Activated naive CD4-positive, alpha-beta T cell treated with anti-CD3 and anti-CD28 coated beads for 36 hours (primary cell): ENCODE results near the gene DYSF. TPM values are rescaled to one million over a fixed set of nuclear protein-coding genes. Genes with fewer than 3 reads are reported as not detected.

Source experiments
- CTCF ChIA-PET: fragments of 350-600 bp; sonication (Branson Sonifier 250); formaldehyde crosslinking; loops from one replicate; lab custom pipeline; 2021; ENCODE audit warnings: antibody characterized with exemption; lab: Charles Lee
- DNase-seq: peaks from one replicate; pipeline ENCODE4 v3.0.0-alpha.2; 2020
- H3K27ac Mint-ChIP-seq: one replicate; pipeline ENCODE4 v1.8.0; 2021; ENCODE audit warnings: mild to moderate bottlenecking, mixed read lengths
- H3K27me3 Mint-ChIP-seq: one replicate; pipeline ENCODE4 v1.8.0; 2021; ENCODE audit warnings: low read depth, mixed read lengths
- H3K36me3 Mint-ChIP-seq: one replicate; pipeline ENCODE4 v1.8.0; 2021; ENCODE audit warnings: low read depth, mixed read lengths
- H3K4me1 Mint-ChIP-seq: one replicate; pipeline ENCODE4 v1.8.0; 2021; ENCODE audit warnings: low read depth, mixed read lengths
- H3K4me3 Mint-ChIP-seq: one replicate; pipeline ENCODE4 v1.8.0; 2021; ENCODE audit warnings: mild to moderate bottlenecking, moderate library complexity, mixed read lengths
- H3K9me3 Mint-ChIP-seq: one replicate; pipeline ENCODE4 v1.8.0; 2021; ENCODE audit warnings: mixed read lengths
- intact Hi-C: fragments of 100-400 bp; cut with micrococcal nuclease; formaldehyde crosslinking; loops from one replicate; pipeline ENCODE4 v1.15.1; 2023
- total RNA-seq, 2 experiments: library from RNA; stranded (reverse); gene quantifications; one replicate each; pipeline ENCODE4 v1.2.3, GENCODE V29; 2021

Gene DYSF
- total RNA-seq, 2 experiments from 2014 or later, result 0.05 to 0.07 TPM

- Mint-ChIP-seq H3K4me1 (peaks cover 5% of the 10 kb centered on the region), H3K27ac (no peak overlapping the region), H3K9me3 (no peaks in the 10 kb centered on the region), H3K4me3 (no peak overlapping the region), H3K36me3 (no peaks in the 10 kb centered on the region), H3K27me3 (peaks cover 15% of the 10 kb centered on the region)
- intact Hi-C loops, result no loop called here
- DNase-seq, result no peak
- CTCF ChIA-PET, result no interaction called here
Measured at GRCh38 chr2:71606244-71606643, 152.9 kb downstream of the DYSF start.

GRCh38 chr2:71607151-71607889, 154.0 kb downstream of the DYSF start:
- peaks cover 5% of the 10 kb centered on the region for H3K4me1 Mint-ChIP-seq
- CTCF ChIA-PET, result interaction anchor here (0.6 kb wide), 1 partner anchor 312 kb away, joined by 4 read pairs; no protein-coding TSS in a partner anchor
- no peak overlapping the region for H3K4me3 Mint-ChIP-seq
- no peak for DNase-seq
- no peak overlapping the region for H3K27ac Mint-ChIP-seq
- no peaks in the 10 kb centered on the region for H3K9me3 Mint-ChIP-seq
- H3K27me3 Mint-ChIP-seq, result peaks cover 15% of the 10 kb centered on the region
- intact Hi-C loops, result no loop called here
- no peaks in the 10 kb centered on the region for H3K36me3 Mint-ChIP-seq

GRCh38 chr2:71608034-71608433, 154.7 kb downstream of the DYSF start:
- CTCF ChIA-PET, result no interaction called here
- intact Hi-C loops, result no loop called here
- Mint-ChIP-seq H3K36me3 (no peaks in the 10 kb centered on the region), H3K27me3 (peaks cover 15% of the 10 kb centered on the region), H3K9me3 (no peaks in the 10 kb centered on the region), H3K4me3 (no peak overlapping the region), H3K27ac (no peak overlapping the region), H3K4me1 (peaks cover 5% of the 10 kb centered on the region)
- no peak for DNase-seq

GRCh38 chr2:71608441-71608840, 155.1 kb downstream of the DYSF start:
- Mint-ChIP-seq H3K27ac (no peak overlapping the region), H3K27me3 (peaks cover 15% of the 10 kb centered on the region), H3K4me1 (peaks cover 3% of the 10 kb centered on the region), H3K4me3 (no peak overlapping the region), H3K36me3 (no peaks in the 10 kb centered on the region), H3K9me3 (no peaks in the 10 kb centered on the region)
- no peak for DNase-seq
- intact Hi-C loops, result no loop called here
- CTCF ChIA-PET, result interaction anchor here (0.7 kb wide), 1 partner anchor 189 kb away, joined by 3 read pairs; no protein-coding TSS in a partner anchor

DNA sequence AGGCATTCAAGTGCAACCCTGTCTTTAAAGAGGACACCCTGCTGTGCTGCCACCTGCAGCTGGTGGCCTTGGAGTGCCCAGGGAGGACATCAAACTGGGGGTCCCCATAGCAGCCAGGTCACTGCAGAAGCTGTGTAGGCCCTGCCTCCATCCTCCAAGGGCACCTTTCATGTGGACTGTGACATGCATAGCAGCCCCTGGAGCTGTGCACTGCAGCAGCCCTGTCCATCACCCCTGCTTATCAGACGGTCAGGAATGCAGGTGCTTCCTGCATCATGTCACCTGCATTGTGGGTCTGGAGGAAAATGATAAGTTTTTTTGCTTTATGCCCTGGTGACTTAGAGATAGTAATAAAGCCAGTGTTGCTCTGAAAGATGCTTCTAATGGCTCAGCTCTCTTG, 155.7 kb downstream of the DYSF start:
- peaks cover 15% of the 10 kb centered on the region for H3K27me3 Mint-ChIP-seq
- no peak overlapping the region for H3K4me3 Mint-ChIP-seq
- H3K27ac Mint-ChIP-seq, result no peak overlapping the region
- DNase-seq, result no peak
- H3K9me3 Mint-ChIP-seq, result no peaks in the 10 kb centered on the region
- H3K4me1 Mint-ChIP-seq, result peaks cover 3% of the 10 kb centered on the region
- CTCF ChIA-PET, result interaction anchor here (0.7 to 1.2 kb wide), 2 partner anchors 33 to 188 kb away, joined by 3 to 4 read pairs; no protein-coding TSS in a partner anchor
- intact Hi-C loops, result no loop called here
- no peaks in the 10 kb centered on the region for H3K36me3 Mint-ChIP-seq

GRCh38 chr2:71609441-71609840, 156.1 kb downstream of the DYSF start:
- CTCF ChIA-PET, result interaction anchor here (1.0 to 1.2 kb wide), 3 partner anchors 33 to 539 kb away, joined by 3 to 4 read pairs (median 3); partner anchors contain the start of gene CYP26B1
- H3K27ac Mint-ChIP-seq, result no peak overlapping the region

GRCh38 chr2:71609958-71610357, 156.6 kb downstream of the DYSF start:
- CTCF ChIA-PET, result interaction anchor here (0.6 to 1.2 kb wide), 4 partner anchors 34 to 538 kb away, joined by 3 to 4 read pairs (median 3); partner anchors contain the start of gene CYP26B1
- Mint-ChIP-seq H3K27ac (no peak overlapping the region), H3K4me3 (no peak overlapping the region), H3K4me1 (peaks cover 3% of the 10 kb centered on the region), H3K9me3 (no peaks in the 10 kb centered on the region), H3K27me3 (peaks cover 9% of the 10 kb centered on the region), H3K36me3 (no peaks in the 10 kb centered on the region)
- DNase-seq, result no peak
- intact Hi-C loops, result loop anchor here (1.0 to 5.0 kb wide), 2 partner anchors 187 to 540 kb away; no protein-coding TSS in a partner anchor

More at GRCh38 chr2:71609441-71609840, 156.1 kb downstream of the DYSF start:
- peaks cover 13% of the 10 kb centered on the region for H3K27me3 Mint-ChIP-seq
- intact Hi-C loops, result no loop called here
- no peak for DNase-seq
- no peaks in the 10 kb centered on the region for H3K9me3 Mint-ChIP-seq
- H3K4me3 Mint-ChIP-seq, result no peak overlapping the region
- H3K4me1 Mint-ChIP-seq, result peaks cover 3% of the 10 kb centered on the region
- H3K36me3 Mint-ChIP-seq, result no peaks in the 10 kb centered on the region

DNA sequence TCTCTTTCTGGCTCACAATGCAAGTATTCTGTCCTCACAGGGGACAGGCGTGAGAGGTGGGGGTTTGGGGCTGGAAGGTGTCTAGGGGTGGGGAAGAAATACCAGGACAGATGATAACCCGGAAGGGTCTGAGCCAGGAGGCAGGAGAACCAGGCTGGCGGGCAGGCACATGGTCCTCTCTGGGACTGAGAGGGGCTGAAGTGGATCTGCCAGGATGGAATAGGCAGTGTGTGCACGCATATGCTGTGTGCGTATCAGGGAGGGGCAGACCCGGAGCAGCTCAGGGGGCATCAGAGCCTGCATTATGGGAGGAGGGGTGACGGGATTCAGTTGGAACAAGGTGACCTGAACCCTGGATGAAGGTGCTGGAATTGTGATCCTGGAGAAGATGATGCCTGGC, 157.3 kb downstream of the DYSF start:
- Mint-ChIP-seq H3K4me1 (no peaks in the 10 kb centered on the region), H3K4me3 (no peak overlapping the region), H3K9me3 (no peaks in the 10 kb centered on the region), H3K36me3 (no peaks in the 10 kb centered on the region), H3K27ac (no peak overlapping the region), H3K27me3 (peaks cover 9% of the 10 kb centered on the region)
- intact Hi-C loops, result loop anchor here (1.0 to 5.0 kb wide), 2 partner anchors 187 to 540 kb away; no protein-coding TSS in a partner anchor
- CTCF ChIA-PET, result interaction anchor here (0.6 to 1.2 kb wide), 3 partner anchors 63 to 537 kb away, joined by 3 read pairs; partner anchors contain the start of gene CYP26B1
- no peak for DNase-seq

- H3K36me3 Mint-ChIP-seq, result no peaks in the 10 kb centered on the region
- CTCF ChIA-PET, result no interaction called here
- peaks cover 11% of the 10 kb centered on the region for H3K27me3 Mint-ChIP-seq
- DNase-seq, result no peak
- intact Hi-C loops, result loop anchor here (5.0 kb wide), 1 partner anchor 186 kb away; no protein-coding TSS in a partner anchor
- H3K27ac Mint-ChIP-seq, result no peak overlapping the region
- H3K9me3 Mint-ChIP-seq, result no peaks in the 10 kb centered on the region
- no peak overlapping the region for H3K4me3 Mint-ChIP-seq
- H3K4me1 Mint-ChIP-seq, result no peaks in the 10 kb centered on the region
Measured at GRCh38 chr2:71611247-71611646, 157.9 kb downstream of the DYSF start.

DNA sequence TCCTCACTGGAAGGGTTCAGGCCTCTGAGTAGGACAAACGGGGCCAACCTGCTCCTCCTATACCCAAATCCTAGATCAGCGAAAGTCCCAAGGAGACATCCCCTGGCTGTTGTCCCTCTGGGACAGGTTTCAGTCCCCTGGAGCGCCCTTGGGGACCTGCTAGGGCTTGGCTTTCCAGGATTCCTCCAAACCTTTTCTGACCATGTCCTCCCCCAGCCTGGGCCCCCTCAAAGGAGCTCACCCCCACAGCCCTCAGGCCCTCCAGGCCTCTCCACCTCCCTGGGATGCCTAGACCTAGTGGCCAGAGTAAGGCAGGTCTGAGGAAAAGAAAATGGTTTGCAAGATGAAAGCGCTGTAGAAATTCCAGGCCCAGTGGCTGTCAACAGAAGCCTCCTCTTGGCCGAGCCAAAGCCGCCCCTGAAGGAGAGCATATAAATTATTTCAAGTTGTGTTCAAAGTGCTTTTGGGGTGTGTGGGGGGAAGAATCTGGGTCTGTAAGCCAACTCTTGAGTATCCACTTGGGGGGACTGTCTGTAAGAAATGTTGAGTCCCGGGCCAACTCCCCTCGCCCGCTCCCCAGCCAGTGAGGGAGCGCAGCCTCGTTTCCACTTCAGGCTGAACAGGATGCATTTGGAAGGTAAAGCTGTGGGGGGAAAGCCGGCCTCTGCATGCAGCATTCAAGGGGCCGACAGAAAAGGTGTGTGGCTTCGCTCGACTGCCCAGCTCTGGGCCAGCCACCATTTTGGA, 158.6 kb downstream of the DYSF start:
- Mint-ChIP-seq H3K27ac (no peak overlapping the region), H3K36me3 (no peaks in the 10 kb centered on the region), H3K4me1 (no peaks in the 10 kb centered on the region), H3K9me3 (no peaks in the 10 kb centered on the region), H3K27me3 (peaks cover 12% of the 10 kb centered on the region), H3K4me3 (no peak overlapping the region)
- CTCF ChIA-PET, result no interaction called here
- no peak for DNase-seq
- intact Hi-C loops, result loop anchor here (5.0 kb wide), 1 partner anchor 185 kb away; no protein-coding TSS in a partner anchor

GRCh38 chr2:71612581-71613402, 159.4 kb downstream of the DYSF start:
- Mint-ChIP-seq H3K9me3 (no peaks in the 10 kb centered on the region), H3K4me3 (no peak overlapping the region), H3K27ac (no peak overlapping the region), H3K27me3 (peaks cover 12% of the 10 kb centered on the region), H3K36me3 (no peaks in the 10 kb centered on the region), H3K4me1 (no peaks in the 10 kb centered on the region)
- DNase-seq, result no peak
- intact Hi-C loops, result loop anchor here (5.0 kb wide), 1 partner anchor 185 kb away; no protein-coding TSS in a partner anchor
- CTCF ChIA-PET, result no interaction called here
